GM19372 (cell line): ENCODE data around the gene SLC9A3.
"Not testable (repeated sequence)": the region's sequence is repeated elsewhere in the genome, so short reads cannot be mapped to it uniquely, and the experiment has no call there.

Experiments used
- ATAC-seq: cut with Tn5 transposase; IDR thresholded peaks from one replicate; pipeline ENCODE4 v1.9.1; 2021; ENCODE audit warnings: mild to moderate bottlenecking, low read depth, moderate library complexity; ENCODE audit not compliant: unreplicated experiment

Gene SLC9A3

GRCh38 chr5:493119-493701, 31.0 kb downstream of the SLC9A3 start:
- ATAC-seq: no peak

- ATAC-seq: no peak
Measured at GRCh38 chr5:492314-492893, 31.8 kb downstream of the SLC9A3 start.

- ATAC-seq: no peak
Measured at GRCh38 chr5:491856-492155, 32.4 kb downstream of the SLC9A3 start.

GRCh38 chr5:491119-491855, 33.0 kb downstream of the SLC9A3 start:
- ATAC-seq: no peak

- no peak for ATAC-seq
Measured at GRCh38 chr5:490116-491106, 33.8 kb downstream of the SLC9A3 start.

GRCh38 chr5:489689-490080, 34.6 kb downstream of the SLC9A3 start:
- ATAC-seq: no peak

GRCh38 chr5:488744-489688, 35.2 kb downstream of the SLC9A3 start:
- ATAC-seq: no peak

GRCh38 chr5:488241-488640, 36.0 kb downstream of the SLC9A3 start:
- no peak for ATAC-seq

GRCh38 chr5:486597-486996, 37.7 kb downstream of the SLC9A3 start:
- not testable (repeated sequence) for ATAC-seq

- no peak for ATAC-seq
Measured at GRCh38 chr5:485946-486491, 38.2 kb downstream of the SLC9A3 start.

GRCh38 chr5:485113-485945, 38.9 kb downstream of the SLC9A3 start:
- ATAC-seq: no peak

GRCh38 chr5:484556-484955, 39.7 kb downstream of the SLC9A3 start:
- ATAC-seq: no peak

GRCh38 chr5:483434-484140, 40.7 kb downstream of the SLC9A3 start:
- ATAC-seq: no peak

GRCh38 chr5:483011-483410, 41.2 kb downstream of the SLC9A3 start:
- ATAC-seq: no peak

GRCh38 chr5:482506-482905, 41.7 kb downstream of the SLC9A3 start:
- ATAC-seq: no peak

- ATAC-seq: no peak
Measured at GRCh38 chr5:482021-482420, 42.2 kb downstream of the SLC9A3 start.

- no peak for ATAC-seq
Measured at GRCh38 chr5:481347-481746, 42.9 kb downstream of the SLC9A3 start.
